B cell (primary cell): ENCODE results near the gene LGI2.

Experiments
- CTCF ChIP-seq: fragments of 200-600 bp; IDR thresholded peaks from one replicate; pipeline ENCODE4 v1.8.0; 2022; ENCODE audit warnings: antibody characterized with exemption, mild to moderate bottlenecking
- EZH2 ChIP-seq: IDR thresholded peaks from 2 replicates; pipeline ENCODE4 v1.6.1; 2012; ENCODE audit warnings: borderline replicate concordance, low read depth, mild to moderate bottlenecking, moderate library complexity, low read length; ENCODE audit not compliant: insufficient read depth, poor library complexity, severe bottlenecking

- no peak for TF ChIP-seq EZH2
- TF ChIP-seq CTCF, result no peak
Observed at GRCh38 chr4:25062098-25062497, 31.4 kb upstream of the LGI2 start.
